Measurements from ENCODE around the gene CCNY. TPM values are rescaled to one million over a fixed set of nuclear protein-coding genes. Genes with fewer than 3 reads are reported as not detected.

The CCNY gene
- total RNA-seq, 6 experiments from 2014 or later = 22.4 to 49.2 (median 41.4) TPM

GRCh38 chr10:35326466-35327235 lies 9.7 kb upstream of the CCNY start:
- WGBS (ENCODE audit: insufficient coverage, low coverage, low lambda C conversion rate, missing lambda C conversion rate) = 87% methylated on average over 9 of the region's 9 CpGs
- no peaks in the 10 kb centered on the region for H3K36me3 ChIP-seq
- H3K4me1 ChIP-seq = no peaks in the 10 kb centered on the region
- no peaks in the 10 kb centered on the region for H3K9me3 ChIP-seq
- DNase-seq (no peak), ATAC-seq (no peak)
- H3K27me3 ChIP-seq = no peaks in the 10 kb centered on the region
- TF ChIP-seq CTCF (IDR thresholded peaks at IDR 0.05) = no peak
- intact Hi-C loops (cut with DNase I) = no loop called here
- no peak overlapping the region for H3K4me3 ChIP-seq
- H3K27ac ChIP-seq = no peak overlapping the region

GRCh38 chr10:35327790-35328403 lies 8.4 kb upstream of the CCNY start:
- TF ChIP-seq CTCF (IDR thresholded peaks at IDR 0.05) = no peak
- TF ChIP-seq POLR2A (IDR thresholded peaks at IDR 0.05) = no peak
- H3K27ac ChIP-seq = no peak overlapping the region
- no peaks in the 10 kb centered on the region for H3K27me3 ChIP-seq
- H3K36me3 ChIP-seq = no peaks in the 10 kb centered on the region
- H3K4me1 ChIP-seq = peaks cover 0 to 4% (median under 1%) of the 10 kb centered on the region in 4 donors
- DNase-seq (no peak), ATAC-seq (no peak)
- H3K9me3 ChIP-seq = no peaks in the 10 kb centered on the region
- WGBS (ENCODE audit: insufficient coverage, low coverage, low lambda C conversion rate, missing lambda C conversion rate) = 87% methylated on average over 7 of the region's 7 CpGs
- intact Hi-C loops (cut with DNase I) = no loop called here
- no peak overlapping the region for H3K4me3 ChIP-seq

GRCh38 chr10:35328404-35329037 lies 7.8 kb upstream of the CCNY start:
- TF ChIP-seq CTCF (IDR thresholded peaks at IDR 0.05) = no peak
- TF ChIP-seq POLR2A (IDR thresholded peaks at IDR 0.05) = no peak
- no peaks in the 10 kb centered on the region for H3K9me3 ChIP-seq
- no peak overlapping the region for H3K27ac ChIP-seq
- DNase-seq = no peak
- H3K4me3 ChIP-seq = no peak overlapping the region
- no peaks in the 10 kb centered on the region for H3K36me3 ChIP-seq
- no peaks in the 10 kb centered on the region for H3K27me3 ChIP-seq
- 55% methylated on average over 2 of the region's 2 CpGs for WGBS (ENCODE audit: insufficient coverage, low coverage, low lambda C conversion rate, missing lambda C conversion rate)
- peaks cover 0 to 6% (median 2%) of the 10 kb centered on the region in 4 donors for H3K4me1 ChIP-seq
- ATAC-seq = no peak
- intact Hi-C loops (cut with DNase I) = no loop called here

GRCh38 chr10:35329520-35329919 lies 6.8 kb upstream of the CCNY start:
- intact Hi-C loops (cut with DNase I) = no loop called here
- no peak overlapping the region for H3K27ac ChIP-seq
- H3K4me3 ChIP-seq = no peak overlapping the region
- DNase-seq (no peak), ATAC-seq (no peak)
- no peaks in the 10 kb centered on the region for H3K27me3 ChIP-seq
- H3K36me3 ChIP-seq = no peaks in the 10 kb centered on the region
- TF ChIP-seq CTCF (IDR thresholded peaks at IDR 0.05) (no peak), POLR2A (IDR thresholded peaks at IDR 0.05) (no peak)
- 82% methylated on average over 4 of the region's 4 CpGs for WGBS (ENCODE audit: insufficient coverage, low coverage, low lambda C conversion rate, missing lambda C conversion rate)
- H3K4me1 ChIP-seq = peaks cover 0 to 14% (median 4%) of the 10 kb centered on the region in 4 donors
- H3K9me3 ChIP-seq = no peaks in the 10 kb centered on the region
